ENCODE measurements around the gene ZSWIM4.

ZSWIM4 gene

GRCh38 chr19:13877303-13877702, 82.1 kb downstream of the ZSWIM4 start:
- TF ChIP-seq ZNF70 (CRISPR knock-in tag; IDR thresholded peaks at IDR 0.05) (no peak), BACH2 (CRISPR knock-in tag; IDR thresholded peaks at IDR 0.05; ENCODE audit: borderline replicate concordance) (no peak), ZC3H10 (CRISPR knock-in tag; IDR thresholded peaks at IDR 0.05) (no peak), CSRNP3 (CRISPR knock-in tag; IDR thresholded peaks at IDR 0.05) (no peak), GLIS3 (CRISPR knock-in tag; IDR thresholded peaks at IDR 0.05) (no peak), TOX (CRISPR knock-in tag; IDR thresholded peaks at IDR 0.05; ENCODE audit: borderline replicate concordance) (no peak), PPARA (CRISPR knock-in tag; IDR thresholded peaks at IDR 0.05; ENCODE audit: borderline replicate concordance) (no peak), ESRRG (CRISPR knock-in tag; IDR thresholded peaks at IDR 0.05) (no peak), TSHZ2 (CRISPR knock-in tag; IDR thresholded peaks at IDR 0.05) (no peak)
- ATAC-seq = no peak

- TF ChIP-seq POU6F1 (CRISPR knock-in tag; IDR thresholded peaks at IDR 0.05; ENCODE audit: borderline replicate concordance, low read depth) (no peak), BACH2 (CRISPR knock-in tag; IDR thresholded peaks at IDR 0.05; ENCODE audit: borderline replicate concordance) (no peak), ESRRG (CRISPR knock-in tag; IDR thresholded peaks at IDR 0.05) (no peak), PATZ1 (CRISPR knock-in tag; IDR thresholded peaks at IDR 0.05; ENCODE audit: borderline replicate concordance) (0 out of 2 replicates have a peak, but pooled peaks have one; percentile 28)
- ATAC-seq = peak; percentile 94
Measured at GRCh38 chr19:13880059-13881043, 85.1 kb downstream of the ZSWIM4 start.

- ATAC-seq = no peak
- TF ChIP-seq ZNF565 (CRISPR knock-in tag; conservative IDR thresholded peaks at IDR 0.05; ENCODE audit: low read depth) = no peak
- no peak for TF ChIP-seq OSR1 (CRISPR knock-in tag; IDR thresholded peaks at IDR 0.05)
- TF ChIP-seq ZC3H10 (CRISPR knock-in tag; IDR thresholded peaks at IDR 0.05) = no peak
- no peak for TF ChIP-seq POU6F1 (CRISPR knock-in tag; IDR thresholded peaks at IDR 0.05; ENCODE audit: borderline replicate concordance, low read depth)
- no peak for TF ChIP-seq ESRRG (CRISPR knock-in tag; IDR thresholded peaks at IDR 0.05)
- TF ChIP-seq ZNF8 (CRISPR knock-in tag; IDR thresholded peaks at IDR 0.05) = no peak
- no peak for TF ChIP-seq RARB (CRISPR knock-in tag; IDR thresholded peaks at IDR 0.05)
- no peak for TF ChIP-seq GLIS3 (CRISPR knock-in tag; IDR thresholded peaks at IDR 0.05)
- TF ChIP-seq PPARA (CRISPR knock-in tag; IDR thresholded peaks at IDR 0.05; ENCODE audit: borderline replicate concordance) = no peak
- no peak for TF ChIP-seq SNAI2 (CRISPR knock-in tag; IDR thresholded peaks at IDR 0.05)
- no peak for TF ChIP-seq TSHZ2 (CRISPR knock-in tag; IDR thresholded peaks at IDR 0.05)
- no peak for TF ChIP-seq PATZ1 (CRISPR knock-in tag; IDR thresholded peaks at IDR 0.05; ENCODE audit: borderline replicate concordance)
- no peak for TF ChIP-seq CSRNP3 (CRISPR knock-in tag; IDR thresholded peaks at IDR 0.05)
Measured at GRCh38 chr19:13881251-13881691, 86.0 kb downstream of the ZSWIM4 start.

Measured in SK-N-SH treated with all-trans-retinoic acid at 6 μM for 48 hours (cell line).